CD14-positive monocyte (primary cell): ENCODE data around the gene PEX16. TPM values are rescaled to one million over a fixed set of nuclear protein-coding genes. Genes with fewer than 3 reads are reported as not detected.

Experiments
- DNase-seq, 3 donors: peaks; one replicate each; pipeline ENCODE4 v3.0.0-alpha.2; 2011 to 2022
- H2AFZ ChIP-seq: 2 replicates; pipeline ENCODE4 v1.6.0; 2012; ENCODE audit warnings: mild to moderate bottlenecking, low read depth, low read length, inconsistent platforms; ENCODE audit not compliant: insufficient read depth, poor library complexity, severe bottlenecking
- H3K27ac ChIP-seq, 2 donors: 1 replicate in 1 of 2; 2 replicates in 1 of 2; pipeline ENCODE4 v1.5.1; 2012 to 2013; ENCODE audit warnings: low read length in 2 of 2, control low read depth in 1 of 2, inconsistent platforms in 1 of 2, low read depth in 1 of 2, mild to moderate bottlenecking in 1 of 2
- H3K27me3 ChIP-seq, 2 donors: one replicate each; pipeline versions ENCODE4 v1.6.0 to v1.6.1; 2011 to 2013; ENCODE audit warnings: low read length in 2 of 2; ENCODE audit not compliant: control insufficient read depth in 2 of 2, insufficient read depth in 2 of 2
- H3K36me3 ChIP-seq, 2 donors: replicated peaks in 1 of 2; 1 replicate in 1 of 2; 2 replicates in 1 of 2; pipeline versions ENCODE4 v1.5.1 to v1.6.1; 2012 to 2013; ENCODE audit warnings: low read length in 2 of 2, control low read depth in 1 of 2, inconsistent platforms in 1 of 2, mild to moderate bottlenecking in 1 of 2; ENCODE audit not compliant: insufficient read depth in 2 of 2, control insufficient read depth in 1 of 2
- H3K4me1 ChIP-seq, 2 donors: 1 replicate in 1 of 2; 2 replicates in 1 of 2; pipeline versions ENCODE4 v1.5.1 to v1.6.1; 2012 to 2013; ENCODE audit warnings: low read length in 2 of 2, control low read depth in 1 of 2, inconsistent platforms in 1 of 2, mild to moderate bottlenecking in 1 of 2, moderate library complexity in 1 of 2; ENCODE audit not compliant: insufficient read depth in 2 of 2, control insufficient read depth in 1 of 2
- H3K4me2 ChIP-seq: replicated peaks from 2 replicates; pipeline ENCODE3; 2012; ENCODE audit warnings: low read length, moderate library complexity, mild to moderate bottlenecking; ENCODE audit not compliant: poor library complexity, severe bottlenecking; ENCODE audit errors: extremely low read depth
- H3K4me3 ChIP-seq, 3 experiments: fragments of 200-600 bp in 1 of 3; sonication (generic) in 1 of 3; replicated peaks in 1 of 3; 1 replicate in 2 of 3; 2 replicates in 1 of 3; pipeline ENCODE4 v1.5.1; 2011 to 2013; ENCODE audit warnings: low read length in 3 of 3, mild to moderate bottlenecking in 3 of 3, control low read depth in 2 of 3, low read depth in 2 of 3, inconsistent platforms in 1 of 3, moderate library complexity in 1 of 3
- H3K79me2 ChIP-seq: 2 replicates; pipeline ENCODE4 v1.6.0; 2012; ENCODE audit warnings: mild to moderate bottlenecking, control low read depth, inconsistent platforms, low read length, moderate library complexity; ENCODE audit not compliant: insufficient read depth
- H3K9ac ChIP-seq: 2 replicates; pipeline ENCODE4 v1.6.0; 2017; ENCODE audit warnings: low read length, mild to moderate bottlenecking; ENCODE audit not compliant: insufficient read depth, poor library complexity, severe bottlenecking
- H3K9me3 ChIP-seq, 2 donors: replicated peaks in 1 of 2; 1 replicate in 1 of 2; 2 replicates in 1 of 2; pipeline versions ENCODE4 v1.5.1 to v1.6.1; 2012 to 2013; ENCODE audit warnings: low read length in 2 of 2, control low read depth in 1 of 2; ENCODE audit not compliant: control insufficient read depth in 1 of 2, insufficient read depth in 1 of 2
- H4K20me1 ChIP-seq: 2 replicates; pipeline ENCODE4 v1.6.0; 2012; ENCODE audit warnings: mild to moderate bottlenecking, low read length, control low read depth, moderate library complexity; ENCODE audit not compliant: insufficient read depth
- H3K27ac Mint-ChIP-seq, 7 donors: one replicate each; pipeline ENCODE4 v1.8.0; 2020; ENCODE audit warnings: mild to moderate bottlenecking in 7 of 7, mixed read lengths in 7 of 7, moderate library complexity in 6 of 7, inconsistent platforms in 2 of 7
- H3K27me3 Mint-ChIP-seq, 3 donors: one replicate each; pipeline ENCODE4 v1.8.0; 2021 to 2022; ENCODE audit warnings: low read depth in 3 of 3, mild to moderate bottlenecking in 3 of 3, mixed read lengths in 3 of 3, moderate library complexity in 3 of 3, inconsistent platforms in 1 of 3
- H3K36me3 Mint-ChIP-seq, 2 donors: one replicate each; pipeline ENCODE4 v1.8.0; 2020; ENCODE audit warnings: mixed read lengths in 2 of 2, inconsistent platforms in 1 of 2, mild to moderate bottlenecking in 1 of 2
- H3K4me1 Mint-ChIP-seq: one replicate; pipeline ENCODE4 v1.8.0; 2020; ENCODE audit warnings: mild to moderate bottlenecking, mixed read lengths
- H3K4me3 Mint-ChIP-seq, 2 donors: one replicate each; pipeline ENCODE4 v1.8.0; 2020; ENCODE audit warnings: mild to moderate bottlenecking in 2 of 2, mixed read lengths in 2 of 2, moderate library complexity in 1 of 2
- H3K9me3 Mint-ChIP-seq, 7 donors: one replicate each; pipeline ENCODE4 v1.8.0; 2020 to 2022; ENCODE audit warnings: mixed read lengths in 7 of 7, mild to moderate bottlenecking in 6 of 7, moderate library complexity in 6 of 7, inconsistent platforms in 2 of 7
- CTCF ChIP-seq: fragments of 200-600 bp; IDR thresholded peaks from one replicate; pipeline ENCODE4 v1.8.0; 2022; ENCODE audit warnings: antibody characterized with exemption, mild to moderate bottlenecking
- WGBS: methylation state at CpG from one replicate; pipeline ENCODE4 v1.1.5; 2013; ENCODE audit warnings: missing lambda C conversion rate; ENCODE audit not compliant: insufficient coverage; 5-methylcytosine and 5-hydroxymethylcytosine counted together
- intact Hi-C, 2 donors: fragments of 100-400 bp; cut with micrococcal nuclease; formaldehyde crosslinking; loops; one replicate each; pipeline versions ENCODE4 v1.15.0 to v1.15.1; 2023
- polyA plus RNA-seq, 3 donors: library from polyadenylated mRNA; depleted of rRNA in 1 of 3; unstranded in 2 of 3; stranded (reverse) in 1 of 3; fragments of 300-500 nt in 2 of 3; fragments of >200 nt in 1 of 3; fragmentation: Illumina TruSeq in 2 of 3; gene quantifications; 1 replicate in 2 of 3; 2 replicates in 1 of 3; pipeline ENCODE4 v1.2.3, GENCODE V29; 2012 to 2021

The PEX16 gene
- polyA plus RNA-seq, 3 donors, result 33.8 to 46.1 (median 35.1) TPM

GRCh38 chr11:45925550-45925949 lies 7.9 kb upstream of the PEX16 start:
- peaks cover 19 to 35% (median 32%) of the 10 kb centered on the region in 3 donors for H3K27me3 Mint-ChIP-seq
- no peak for TF ChIP-seq CTCF
- Histone ChIP-seq H3K79me2 (peaks cover 6% of the 10 kb centered on the region), H3K9ac (no peak overlapping the region), H3K27me3 (peaks cover 6 to 23% of the 10 kb centered on the region in 2 donors), H3K4me2 (no peak overlapping the region), H3K4me1 (peaks cover 21 to 33% of the 10 kb centered on the region in 2 donors), H3K4me3 (no peak overlapping the region), H2AFZ (no peak overlapping the region), H3K9me3 (no peaks in the 10 kb centered on the region), H4K20me1 (peaks cover 20% of the 10 kb centered on the region), H3K36me3 (no peaks in the 10 kb centered on the region), H3K27ac (no peak overlapping the region)
- no peak overlapping the region for H3K4me3 Mint-ChIP-seq
- H3K27ac Mint-ChIP-seq, result no peak overlapping the region
- H3K4me1 Mint-ChIP-seq, result peaks cover 37% of the 10 kb centered on the region
- intact Hi-C loops, result no loop called here
- no peak for DNase-seq
- H3K9me3 Mint-ChIP-seq, result peaks cover 0 to 10% (median 6%) of the 10 kb centered on the region in 7 donors
- WGBS, result no CpG with 5 or more reads among the region's 3 CpGs
- H3K36me3 Mint-ChIP-seq, result peaks cover 9 to 12% of the 10 kb centered on the region in 2 donors

- Histone ChIP-seq H3K79me2 (peaks cover 4% of the 10 kb centered on the region), H3K27me3 (peaks cover 6 to 23% of the 10 kb centered on the region in 2 donors), H3K4me1 (peaks cover 15 to 27% of the 10 kb centered on the region in 2 donors), H3K27ac (no peak overlapping the region), H3K4me3 (no peak overlapping the region), H2AFZ (no peak overlapping the region), H3K9ac (no peak overlapping the region), H4K20me1 (peaks cover 14% of the 10 kb centered on the region), H3K9me3 (no peaks in the 10 kb centered on the region), H3K36me3 (no peaks in the 10 kb centered on the region), H3K4me2 (no peak overlapping the region)
- Mint-ChIP-seq H3K36me3 (peaks cover 6 to 9% of the 10 kb centered on the region in 2 donors), H3K4me3 (no peak overlapping the region), H3K9me3 (peaks cover 0 to 10% (median 6%) of the 10 kb centered on the region in 7 donors), H3K4me1 (peaks cover 31% of the 10 kb centered on the region), H3K27me3 (peaks cover 19 to 35% (median 32%) of the 10 kb centered on the region in 3 donors), H3K27ac (no peak overlapping the region)
- intact Hi-C loops, result no loop called here
- no peak for TF ChIP-seq CTCF
- WGBS, result 100% methylated on average over 2 of the region's 6 CpGs
- DNase-seq, result no peak
These were observed 7.2 kb upstream of the PEX16 start for GRCh38 chr11:45924927-45925326.
